HFFc6 (cell line): ENCODE results near the gene EIF2AK3. TPM values are rescaled to one million over a fixed set of nuclear protein-coding genes. Genes with fewer than 3 reads are reported as not detected.

Experiments
- DNase-seq: peaks from one replicate; pipeline ENCODE4 v3.0.0-alpha.2; 2018
- H3K27ac Mint-ChIP-seq: 2 replicates; pipeline ENCODE4 v1.8.0; 2020; ENCODE audit warnings: mild to moderate bottlenecking, mixed read lengths
- H3K27me3 Mint-ChIP-seq: 2 replicates; pipeline ENCODE4 v1.8.0; 2021; ENCODE audit warnings: mild to moderate bottlenecking, moderate library complexity, mixed read lengths; ENCODE audit not compliant: insufficient read depth
- H3K36me3 Mint-ChIP-seq: 2 replicates; pipeline ENCODE4 v1.8.0; 2021; ENCODE audit warnings: low read depth, mixed read lengths
- H3K4me1 Mint-ChIP-seq: 2 replicates; pipeline ENCODE4 v1.8.0; 2020; ENCODE audit warnings: low read depth, mixed read lengths
- H3K4me3 Mint-ChIP-seq: 2 replicates; pipeline ENCODE4 v1.8.0; 2020; ENCODE audit warnings: mild to moderate bottlenecking, moderate library complexity, mixed read lengths
- H3K9me3 Mint-ChIP-seq: 2 replicates; pipeline ENCODE4 v1.8.0; 2020; ENCODE audit warnings: mild to moderate bottlenecking, mixed read lengths
- CTCF ChIP-seq: fragments of 200-600 bp; sonication (generic); IDR thresholded peaks from 2 replicates; pipeline ENCODE4 v1.5.0; 2021; ENCODE audit warnings: antibody characterized with exemption, mild to moderate bottlenecking
- total RNA-seq, 6 experiments: library from RNA; stranded (reverse); fragmentation: NEBNext Ultra II Directional; extraction: Animal tissue kit (Norgen Biotek cat#: 25700); gene quantifications; 2 replicates in 1 of 6; 3 replicates in 5 of 6; pipeline ENCODE4 v1.2.3, GENCODE V29; 2021

Gene EIF2AK3
- total RNA-seq, 6 experiments from 2014 or later = 10.1 to 12.3 (median 11.1) TPM

GRCh38 chr2:88615822-88616221 is 11.4 kb downstream of the EIF2AK3 start:
- Mint-ChIP-seq H3K27me3 (no peaks in the 10 kb centered on the region), H3K27ac (no peak overlapping the region), H3K9me3 (no peaks in the 10 kb centered on the region), H3K4me1 (peaks cover 10% of the 10 kb centered on the region; the same call in 1 of the 2 replicates), H3K4me3 (no peak overlapping the region), H3K36me3 (no peaks in the 10 kb centered on the region)
- TF ChIP-seq CTCF = no peak
- DNase-seq = no peak

DNA sequence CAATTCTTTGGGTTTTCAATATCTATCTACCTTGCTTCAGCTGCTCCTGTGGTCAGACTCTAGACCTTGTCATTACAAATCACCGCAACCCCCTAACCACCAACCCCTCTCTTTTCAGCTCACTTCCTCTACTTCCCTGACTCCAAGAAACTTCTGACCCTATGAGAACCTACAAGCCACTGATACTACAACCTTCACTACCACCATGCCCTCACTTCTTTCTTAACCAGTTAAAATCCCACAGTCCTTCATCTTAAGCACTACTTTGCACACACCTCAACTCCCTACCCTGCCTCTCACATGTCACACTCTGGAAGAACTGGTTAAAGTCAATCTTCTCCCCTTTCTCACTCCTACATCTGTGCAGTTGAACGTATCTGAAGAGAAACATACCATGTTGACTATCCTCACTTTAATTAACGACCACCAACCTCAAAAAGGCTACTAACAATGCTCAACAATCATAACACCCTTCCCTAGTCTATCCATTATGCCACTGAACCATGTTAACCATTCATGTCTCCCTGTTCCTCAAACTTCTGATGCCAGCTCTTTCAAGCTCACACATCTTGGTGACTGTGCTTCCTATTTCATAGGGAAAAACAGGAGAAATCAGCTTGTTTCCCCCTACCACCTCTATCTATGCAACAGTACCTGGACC is 12.6 kb downstream of the EIF2AK3 start:
- Mint-ChIP-seq H3K4me3 (no peak overlapping the region), H3K4me1 (peaks cover 5% of the 10 kb centered on the region), H3K9me3 (no peaks in the 10 kb centered on the region), H3K27me3 (no peaks in the 10 kb centered on the region), H3K36me3 (no peaks in the 10 kb centered on the region), H3K27ac (no peak overlapping the region)
- DNase-seq = no peak
- no peak for TF ChIP-seq CTCF

DNA sequence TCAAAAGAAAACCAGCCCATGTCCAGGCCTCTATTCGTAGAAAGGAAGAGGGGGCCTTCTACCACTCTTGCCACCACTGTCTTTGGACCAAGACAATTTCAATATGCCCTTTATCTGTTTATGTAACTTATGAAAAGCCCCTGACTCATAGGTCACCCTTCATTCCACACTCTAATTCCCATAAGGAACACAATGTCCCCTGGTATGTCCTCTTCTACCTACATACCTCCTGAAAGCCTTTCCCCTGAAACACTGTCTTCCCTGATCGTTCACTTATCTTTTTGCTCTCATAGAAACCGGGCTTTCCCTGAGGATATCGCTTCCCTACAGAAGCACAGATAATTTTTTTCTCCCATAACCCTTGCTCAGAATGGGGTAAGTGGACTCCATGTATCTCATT is 13.3 kb downstream of the EIF2AK3 start:
- no peak for DNase-seq
- H3K4me1 Mint-ChIP-seq = peaks cover 7% of the 10 kb centered on the region
- H3K27me3 Mint-ChIP-seq = no peaks in the 10 kb centered on the region
- H3K9me3 Mint-ChIP-seq = no peaks in the 10 kb centered on the region
- H3K4me3 Mint-ChIP-seq = no peak overlapping the region
- H3K27ac Mint-ChIP-seq = no peak overlapping the region
- H3K36me3 Mint-ChIP-seq = no peaks in the 10 kb centered on the region
- no peak for TF ChIP-seq CTCF

DNA sequence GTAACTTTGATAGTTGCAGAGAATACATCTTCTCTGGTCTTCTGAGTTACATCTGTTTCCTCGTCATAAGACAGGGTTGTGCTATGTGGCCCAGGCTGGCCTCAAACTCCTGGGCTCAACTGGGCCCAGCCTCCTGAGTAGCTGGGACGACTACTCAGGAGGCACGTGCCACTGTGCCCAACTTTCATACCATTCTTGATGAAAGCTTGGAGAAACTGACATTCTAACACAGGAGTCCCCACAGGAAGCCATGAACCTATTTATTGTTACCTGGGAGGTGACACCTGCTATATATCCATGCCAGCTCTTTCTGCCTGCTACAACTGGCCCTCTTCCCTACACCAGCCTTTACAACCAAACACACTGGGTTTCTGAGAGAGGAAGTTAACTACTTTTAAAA is 19.1 kb downstream of the EIF2AK3 start:
- no peak for DNase-seq
- Mint-ChIP-seq H3K27ac (no peak overlapping the region), H3K36me3 (no peaks in the 10 kb centered on the region), H3K4me1 (peaks cover 23% of the 10 kb centered on the region), H3K4me3 (no peak overlapping the region), H3K27me3 (no peaks in the 10 kb centered on the region), H3K9me3 (no peaks in the 10 kb centered on the region)
- no peak for TF ChIP-seq CTCF

- Mint-ChIP-seq H3K27ac (no peak overlapping the region), H3K9me3 (no peaks in the 10 kb centered on the region), H3K27me3 (no peaks in the 10 kb centered on the region), H3K36me3 (no peaks in the 10 kb centered on the region), H3K4me1 (peaks cover 31% of the 10 kb centered on the region), H3K4me3 (no peak overlapping the region)
- no peak for DNase-seq
- no peak for TF ChIP-seq CTCF
Observed at GRCh38 chr2:88607416-88607815, 19.8 kb downstream of the EIF2AK3 start.
